HG03354 (cell line): Measurements from ENCODE around the gene APP.

ENCODE experiments used
- ATAC-seq: cut with Tn5 transposase; IDR thresholded peaks from one replicate; pipeline ENCODE4 v1.9.1; 2021; ENCODE audit warnings: mild to moderate bottlenecking; ENCODE audit not compliant: unreplicated experiment, poor library complexity, severe bottlenecking

Gene APP

DNA sequence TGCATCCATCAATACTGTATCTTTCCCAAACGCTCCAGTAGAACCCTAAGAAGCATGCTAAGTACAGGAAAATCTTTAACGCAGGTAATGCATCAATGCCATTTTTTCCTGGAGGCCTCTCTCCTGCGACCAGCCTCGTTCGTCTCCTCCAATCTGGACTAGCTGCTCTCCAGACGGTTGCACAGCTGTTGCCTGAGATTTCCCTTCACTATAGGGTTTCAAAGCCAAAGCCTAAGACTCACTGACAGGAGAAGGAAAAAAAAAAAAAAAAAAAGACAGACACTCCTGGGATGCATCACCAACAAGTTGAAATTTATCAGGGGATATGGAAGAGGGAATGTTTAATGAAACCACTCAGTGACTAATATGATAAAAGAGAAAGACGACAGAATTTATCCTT, 93.0 kb downstream of the APP start:
- ATAC-seq: no peak

DNA sequence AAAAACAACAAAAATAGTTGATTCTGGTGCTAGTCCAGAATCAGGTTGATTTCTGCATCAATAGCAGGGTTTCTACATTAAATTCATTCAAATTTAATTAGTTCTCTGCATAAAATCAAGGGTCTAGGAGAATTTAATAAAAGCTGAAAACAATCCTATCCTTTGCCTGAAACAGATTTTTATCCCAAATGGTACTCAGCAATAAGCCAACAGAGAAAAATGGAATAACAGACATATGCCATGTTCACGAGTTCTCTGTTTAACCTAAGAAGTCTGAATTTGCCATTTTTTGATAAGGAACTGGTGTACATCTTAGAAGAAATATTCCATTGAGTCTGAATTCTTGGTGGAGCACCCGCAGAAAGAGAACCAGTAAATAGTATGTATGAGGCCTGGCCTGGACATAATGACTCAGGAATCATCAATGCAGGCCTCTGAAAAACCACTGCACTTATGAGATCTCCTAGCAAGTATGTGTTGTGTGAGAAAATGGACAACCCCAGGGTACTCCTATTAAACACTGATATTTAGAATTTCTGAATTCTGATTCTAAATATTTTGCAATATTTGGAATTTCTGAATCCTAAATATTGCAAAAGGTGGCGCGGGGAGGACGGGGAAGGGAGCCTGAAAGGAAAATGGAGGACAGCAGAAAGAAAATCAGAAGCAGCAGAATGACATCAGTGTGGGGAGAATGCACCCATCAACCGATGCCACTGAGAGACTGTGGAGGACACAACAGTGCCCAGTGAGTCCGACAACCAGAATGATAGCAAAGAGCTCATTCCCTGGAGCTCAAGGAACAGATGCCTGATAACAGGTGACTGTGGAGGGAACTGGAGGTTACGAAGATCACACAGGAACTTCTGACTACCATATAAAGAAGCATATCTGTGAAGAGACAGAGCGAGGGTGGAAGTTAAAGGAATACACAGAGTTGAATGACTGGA, 97.6 kb downstream of the APP start:
- no peak for ATAC-seq

DNA sequence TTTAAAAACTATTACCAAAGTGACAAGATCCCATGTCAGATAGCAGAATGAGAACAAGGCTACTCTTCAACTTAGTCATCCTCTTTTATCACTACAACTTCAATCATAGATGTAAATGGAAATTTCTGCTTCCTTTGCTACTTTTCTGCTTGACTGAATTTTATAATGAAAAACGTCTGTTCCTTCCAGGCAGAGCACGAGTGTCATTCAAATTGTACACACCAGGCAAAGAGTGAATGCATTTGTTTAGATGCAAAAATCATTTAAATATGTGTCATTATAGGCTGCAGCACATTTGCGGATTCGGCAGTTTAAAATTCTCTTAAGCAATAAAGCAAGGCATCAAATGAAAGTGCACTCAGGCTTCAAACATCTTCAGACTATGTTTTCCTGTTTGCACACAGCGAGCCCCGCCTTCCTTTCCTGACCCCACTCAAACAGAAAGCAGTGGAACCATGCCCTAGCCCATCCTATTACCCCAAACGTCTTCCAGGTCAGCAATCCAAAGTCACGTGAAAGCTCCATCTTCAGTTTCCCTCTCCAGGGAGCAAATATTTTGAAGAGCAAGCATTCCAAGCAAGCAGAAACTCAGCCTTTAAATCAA, 99.6 kb downstream of the APP start:
- ATAC-seq: no peak

DNA sequence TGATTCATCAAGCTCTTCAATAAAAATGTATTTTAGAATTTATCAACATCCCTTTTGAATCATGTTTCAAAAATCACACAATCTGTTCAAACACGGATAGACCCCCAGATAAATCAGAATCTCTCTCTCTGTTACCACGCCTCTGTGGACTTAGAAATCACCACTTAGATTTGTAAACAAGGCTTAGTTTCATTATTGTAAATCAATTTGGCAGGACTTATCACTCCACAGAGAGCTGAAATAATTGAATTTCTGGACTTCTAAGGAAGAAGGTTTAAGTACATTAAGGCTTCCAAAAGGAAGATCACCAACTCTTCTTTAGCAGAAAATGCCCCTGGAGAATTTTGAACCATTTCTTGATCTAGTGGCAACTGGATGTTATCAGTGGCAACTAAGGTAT, 100.4 kb downstream of the APP start:
- no peak for ATAC-seq

DNA sequence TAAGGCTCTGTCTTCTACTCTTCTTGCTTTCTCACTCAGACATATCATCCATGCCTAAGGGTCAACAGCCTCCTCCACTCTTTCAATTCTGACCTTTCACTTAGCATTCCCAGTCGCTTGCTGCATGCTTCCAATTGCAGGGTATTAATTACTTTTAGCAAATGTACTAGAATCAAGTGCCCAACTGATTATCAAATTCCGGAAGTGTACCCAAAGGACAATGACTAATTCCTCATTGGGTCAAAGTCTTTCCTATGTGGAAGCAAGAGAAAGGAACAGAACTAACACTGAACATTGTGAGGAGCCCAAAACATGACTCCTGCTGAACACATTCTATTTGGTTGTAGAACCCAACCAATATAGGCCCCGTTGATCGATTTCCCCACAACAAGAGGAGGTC, 101.8 kb downstream of the APP start:
- ATAC-seq: no peak

DNA sequence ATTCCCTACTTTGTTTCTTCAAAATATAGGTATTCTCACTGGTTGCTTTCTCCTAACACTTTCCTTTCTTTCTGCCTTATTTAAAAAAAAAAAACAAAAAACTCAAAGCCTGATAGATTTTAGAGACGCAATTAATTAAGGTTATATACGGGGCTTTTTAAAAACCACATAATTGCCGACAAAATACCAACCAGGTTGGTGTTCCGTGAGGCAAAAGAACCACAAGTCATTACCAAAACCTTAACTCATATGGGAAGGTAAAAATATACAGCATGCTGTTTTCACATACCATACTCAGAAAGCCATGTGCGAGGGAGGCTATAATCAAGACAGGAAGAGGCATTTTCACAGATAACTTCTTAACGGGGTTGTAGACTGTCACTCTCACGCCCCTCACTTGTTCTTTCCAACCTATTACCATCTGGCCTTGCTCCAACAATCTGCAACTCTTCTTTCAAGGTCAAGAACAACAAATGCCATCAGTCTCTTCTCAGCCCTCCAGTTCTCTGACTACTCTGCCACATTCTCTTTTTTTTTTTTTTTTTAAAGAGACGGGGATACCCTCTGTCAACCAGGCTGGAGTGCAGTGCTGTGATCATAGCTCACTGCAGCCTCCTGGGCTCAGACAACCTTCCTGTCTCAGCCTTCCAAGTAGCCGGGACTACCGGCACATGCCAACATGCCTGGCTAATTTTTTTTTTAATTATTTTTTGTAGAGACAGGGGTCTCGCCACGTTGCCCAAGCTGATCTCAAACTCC, 102.6 kb downstream of the APP start:
- no peak for ATAC-seq

DNA sequence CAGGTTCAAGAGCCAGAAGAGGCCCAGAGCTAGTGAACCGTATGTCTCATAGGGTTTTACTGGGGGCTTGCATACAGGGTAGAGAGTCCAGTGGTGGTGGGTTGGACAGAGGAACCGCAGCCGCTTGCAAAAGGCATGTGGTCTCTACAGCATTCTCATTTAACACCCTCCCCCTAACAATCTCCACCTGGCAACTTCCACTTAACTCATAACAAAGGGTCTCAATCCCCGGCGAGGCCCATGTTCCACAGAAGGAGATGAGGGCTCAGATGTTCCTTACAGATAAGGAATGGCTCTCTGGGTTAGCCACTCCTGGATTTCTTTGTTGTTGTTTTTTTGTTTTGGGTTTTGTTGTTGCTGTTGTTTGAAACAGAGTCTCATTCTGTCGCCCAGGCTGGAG, 106.1 kb downstream of the APP start:
- ATAC-seq: no peak

DNA sequence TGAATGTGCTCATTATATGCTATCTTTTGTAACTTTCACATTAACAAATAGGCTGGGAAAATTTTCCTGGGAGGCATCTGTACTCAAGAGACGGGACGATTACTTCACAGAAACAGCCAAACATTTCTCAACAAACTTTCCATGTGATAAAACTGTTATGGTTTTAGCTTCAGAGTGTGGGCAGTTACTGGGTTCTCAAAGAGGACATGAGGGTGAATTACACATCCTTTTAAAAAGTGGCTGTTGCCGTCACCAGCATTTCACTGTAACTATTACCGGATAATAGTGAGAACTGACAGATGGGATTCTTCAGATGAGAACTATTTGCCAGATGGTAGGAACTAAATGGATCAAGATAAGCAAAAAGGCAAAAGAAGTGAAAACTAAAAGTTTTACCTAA, 109.1 kb downstream of the APP start:
- no peak for ATAC-seq

DNA sequence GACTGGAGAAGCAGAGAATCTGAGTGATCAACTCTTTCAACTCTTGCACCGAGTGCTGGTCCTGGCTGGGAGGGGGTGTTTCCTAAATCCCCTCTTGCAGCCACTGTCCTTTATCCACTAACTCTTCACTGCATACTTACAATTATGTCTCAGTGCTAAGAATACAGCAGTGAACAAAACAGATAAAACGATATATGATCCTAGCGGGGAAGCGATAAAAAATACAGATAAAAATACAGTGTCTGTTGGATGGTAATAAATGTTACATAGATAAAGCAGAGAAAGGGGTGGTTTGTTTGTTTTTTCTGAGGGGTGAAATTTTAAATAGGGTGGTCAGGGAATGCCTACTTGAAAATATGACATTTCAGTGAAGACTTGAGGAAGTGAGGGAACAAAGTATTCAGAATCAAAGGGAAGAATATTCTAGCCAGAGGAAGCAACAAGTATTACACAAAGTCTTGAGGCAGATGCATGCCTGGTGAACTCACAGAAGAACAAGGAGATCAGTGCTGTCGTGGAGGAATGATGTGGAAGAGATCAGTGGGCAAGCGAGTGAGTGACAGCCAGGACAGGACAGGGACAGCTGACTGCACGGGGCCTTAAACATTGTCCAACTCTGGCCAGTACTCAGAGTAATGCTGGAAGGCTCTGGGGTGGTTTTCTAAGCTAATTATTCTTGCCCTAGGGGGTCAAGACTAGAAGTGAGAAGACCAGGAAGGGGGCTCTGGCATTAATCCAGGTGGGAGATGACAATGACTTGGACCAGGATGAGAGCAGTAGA, 110.0 kb downstream of the APP start:
- ATAC-seq: no peak

DNA sequence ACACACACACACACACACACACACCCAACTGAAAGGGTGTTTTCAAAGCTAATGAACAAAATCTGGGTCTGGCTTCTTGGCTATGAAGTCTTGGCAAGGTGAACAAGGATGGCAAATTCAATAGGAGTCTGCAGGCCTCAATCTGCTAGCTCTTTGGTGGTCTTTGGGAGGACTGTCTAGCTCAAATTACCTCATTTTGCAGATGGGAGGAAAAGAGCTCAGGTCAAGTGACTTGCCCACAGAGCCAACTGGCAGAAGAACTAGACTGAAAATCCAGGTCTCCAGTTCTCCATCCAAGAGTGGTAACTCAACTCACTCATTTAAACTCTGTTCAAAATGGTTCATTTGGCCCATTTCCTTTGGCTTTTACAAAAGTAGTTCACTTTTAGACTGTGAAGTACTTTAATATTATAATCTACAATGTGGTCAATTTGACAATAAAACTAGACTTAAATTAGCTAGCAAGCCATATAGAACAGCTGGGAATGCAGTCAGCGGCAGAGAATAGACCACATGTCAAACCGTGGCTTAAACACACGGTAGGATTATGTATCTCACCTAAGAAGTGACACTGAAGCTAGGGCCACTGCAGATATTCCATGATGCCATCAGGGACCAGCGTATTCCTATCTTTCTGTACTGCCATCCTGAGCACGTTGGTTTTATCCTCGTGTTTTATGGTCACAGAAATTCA, 112.9 kb downstream of the APP start:
- no peak for ATAC-seq

DNA sequence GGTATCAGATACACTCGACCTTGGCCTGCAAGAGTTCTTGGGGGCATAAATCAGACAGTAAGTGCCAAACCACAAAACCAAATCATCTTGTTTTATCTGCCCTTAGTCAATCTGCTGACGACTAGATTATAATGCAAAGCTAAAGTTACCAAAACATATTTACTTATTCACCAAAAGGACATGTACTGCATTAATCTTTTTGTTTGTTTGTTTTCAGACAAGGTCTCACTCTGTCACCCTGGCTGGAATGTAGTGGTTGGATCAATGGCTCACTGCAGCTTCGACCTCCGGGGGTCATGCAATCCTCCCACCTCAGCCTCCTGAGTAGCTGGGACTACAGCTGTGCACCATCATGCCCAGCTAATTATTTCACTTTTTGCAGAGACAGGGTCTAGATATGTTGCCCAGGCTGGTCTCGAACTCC, 114.7 kb downstream of the APP start:
- no peak for ATAC-seq

DNA sequence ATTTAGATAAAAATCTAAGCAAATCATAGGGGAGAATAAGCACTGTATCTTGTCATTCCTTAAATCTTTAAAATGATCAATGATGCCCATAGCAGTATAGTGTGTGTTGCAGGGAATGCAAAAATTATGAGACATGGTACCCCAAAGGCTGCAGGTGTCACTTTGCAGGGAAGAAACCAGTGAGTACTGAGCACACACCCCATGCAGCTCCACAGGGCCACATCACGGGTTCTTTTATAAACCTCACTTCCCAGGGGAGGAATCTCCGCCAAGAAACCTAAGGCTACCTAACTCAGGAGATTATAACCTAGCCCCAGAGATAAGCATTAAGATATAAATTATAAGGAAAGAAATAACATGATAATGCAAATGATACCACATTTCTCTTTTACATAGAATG, 115.6 kb downstream of the APP start:
- ATAC-seq: no peak

DNA sequence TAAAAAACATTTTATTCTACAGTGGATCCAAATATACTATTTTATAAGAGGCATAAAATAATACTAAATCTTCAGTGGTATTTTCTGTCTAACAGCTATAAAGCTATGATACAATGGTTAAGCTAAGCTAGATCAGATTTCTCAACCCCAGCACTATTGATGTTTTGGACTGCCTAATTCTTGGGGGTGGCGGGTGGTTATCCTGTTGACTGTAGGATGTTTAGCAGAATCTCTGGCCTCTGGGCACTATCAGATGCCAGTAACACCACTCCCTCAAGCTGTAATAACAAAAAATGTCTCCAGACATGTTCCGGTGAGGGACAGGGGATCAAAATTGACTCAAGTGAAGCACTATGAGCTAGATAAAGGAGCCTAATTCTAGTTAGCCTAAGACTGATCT, 118.5 kb downstream of the APP start:
- no peak for ATAC-seq

DNA sequence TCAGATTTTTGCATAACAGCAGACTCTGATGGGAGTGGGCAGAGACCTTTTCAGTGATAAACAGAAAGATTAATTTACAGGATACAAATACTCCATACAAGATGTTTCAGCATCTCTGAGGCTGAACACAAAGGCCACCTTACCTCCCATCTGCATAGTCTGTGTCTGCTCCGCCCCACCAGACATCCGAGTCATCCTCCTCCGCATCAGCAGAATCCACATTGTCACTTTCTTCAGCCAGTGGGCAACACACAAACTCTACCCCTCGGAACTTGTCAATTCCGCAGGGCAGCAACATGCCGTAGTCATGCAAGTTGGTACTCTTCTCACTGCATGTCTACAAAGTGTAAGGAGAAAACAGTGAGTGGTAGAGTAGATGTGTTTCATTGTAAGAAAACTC, 119.7 kb downstream of the APP start:
- no peak for ATAC-seq

DNA sequence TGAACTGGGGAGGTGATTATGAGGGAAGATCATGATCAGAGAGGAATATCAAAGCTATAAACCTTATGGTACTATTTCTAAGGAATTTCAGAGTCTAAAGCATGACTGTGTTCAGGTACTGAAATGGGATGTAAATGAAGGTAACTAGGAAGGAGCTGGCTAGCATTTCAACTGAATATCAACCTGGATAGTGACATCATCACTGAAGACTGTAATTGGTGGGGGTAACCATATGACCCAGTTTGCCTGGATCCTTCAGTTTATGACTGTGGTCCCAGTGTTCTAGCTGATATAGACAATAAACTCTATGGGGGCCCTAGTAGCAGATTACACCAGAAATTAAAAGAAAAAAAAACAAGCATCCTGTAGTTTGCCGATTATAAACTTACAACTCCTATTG, 120.8 kb downstream of the APP start:
- ATAC-seq: no peak

DNA sequence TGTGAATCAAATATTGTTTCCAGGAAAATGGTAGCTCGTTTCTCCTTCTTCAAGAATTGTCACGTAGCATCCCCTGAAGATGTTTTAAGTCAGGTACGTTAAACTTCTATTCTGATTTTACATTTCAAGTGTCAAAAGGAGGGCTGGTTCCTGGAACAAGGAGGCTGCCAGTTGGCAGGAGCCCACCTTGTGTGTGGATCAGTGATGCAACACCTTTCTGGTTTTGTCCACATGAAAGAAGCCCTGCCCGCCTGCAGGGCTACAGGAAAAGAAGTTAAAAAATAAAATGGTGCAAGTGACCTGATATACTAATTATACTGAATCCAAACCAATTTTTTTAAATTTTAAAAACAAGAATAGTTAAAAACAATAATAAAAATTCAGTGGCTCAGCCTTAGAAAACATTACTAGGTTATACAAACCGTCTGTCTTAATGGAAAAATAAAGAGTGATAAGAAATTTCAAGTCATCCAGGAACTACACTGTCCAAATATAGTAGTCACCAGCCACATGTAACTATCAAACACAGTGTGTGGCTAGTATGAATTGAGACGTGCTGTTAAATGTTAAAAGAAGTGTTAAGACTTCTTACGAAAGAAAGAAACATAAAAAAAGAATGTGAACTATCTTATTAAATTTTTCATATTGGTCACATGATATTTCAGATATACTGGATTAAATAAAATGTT, 123.1 kb downstream of the APP start:
- no peak for ATAC-seq

DNA sequence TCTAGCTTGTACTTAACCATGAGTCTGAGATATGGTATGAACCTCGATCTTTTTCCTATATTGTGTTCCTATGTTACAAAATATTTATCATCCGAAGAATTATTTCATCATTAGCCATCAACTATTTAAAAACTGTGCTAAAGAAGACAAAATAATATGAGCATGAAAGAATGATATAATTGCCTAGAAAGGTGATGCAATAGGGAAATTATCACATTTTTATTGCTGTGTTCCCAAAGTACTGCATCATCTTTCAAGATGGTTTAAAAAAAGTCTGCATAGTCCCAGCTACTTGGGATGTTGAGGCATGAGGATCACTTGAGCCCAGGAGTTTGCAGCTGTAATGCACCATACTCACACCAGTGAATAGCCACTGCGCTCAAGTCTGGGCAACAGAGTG, 126.7 kb downstream of the APP start:
- ATAC-seq: no peak

DNA sequence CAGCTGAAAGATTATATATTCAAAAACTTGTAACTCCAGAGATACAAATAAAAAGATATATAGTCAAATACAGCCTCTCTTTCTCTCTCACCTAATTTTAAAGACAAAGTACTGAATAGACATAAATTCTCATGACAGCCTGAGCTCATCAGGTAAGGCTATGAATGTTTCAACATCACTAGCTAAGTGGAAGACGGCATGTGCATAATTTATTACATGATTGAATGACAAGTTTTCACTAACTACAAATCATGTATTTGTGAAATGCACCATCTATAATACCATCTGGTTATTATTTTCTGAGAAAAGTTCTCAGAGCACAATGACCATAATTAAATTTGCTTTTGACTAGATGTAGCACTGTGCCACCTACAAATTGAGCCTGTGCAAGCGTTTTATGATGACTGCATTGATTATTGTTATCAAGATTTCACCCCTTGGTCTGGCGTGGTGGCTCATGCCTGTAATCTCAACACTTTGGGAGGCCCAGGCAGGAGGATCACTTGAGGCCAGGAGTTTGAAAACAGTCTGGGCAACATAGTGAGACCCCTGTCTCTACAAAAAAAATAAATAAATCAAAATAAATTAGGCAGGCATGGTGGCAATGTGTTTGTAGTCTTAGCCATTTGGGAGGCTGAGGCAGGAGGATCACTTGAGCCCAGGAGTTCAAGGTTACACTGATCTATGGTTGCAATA, 128.2 kb downstream of the APP start:
- no peak for ATAC-seq
